K562 (cell line): Measurements from ENCODE around the gene GLT8D2. TPM values are rescaled to one million over a fixed set of nuclear protein-coding genes. Genes with fewer than 3 reads are reported as not detected.

ENCODE experiments used
- CHD7 ChIP-seq: fragments of 200-600 bp; sonication (generic); IDR thresholded peaks from one replicate; pipeline ENCODE4 v1.6.1; 2012; ENCODE audit warnings: mild to moderate bottlenecking, low read depth, low read length, inconsistent platforms
- POLR3A ChIP-seq: IDR thresholded peaks from 2 replicates; pipeline ENCODE4 v1.6.1; 2011; ENCODE audit warnings: borderline replicate concordance, mild to moderate bottlenecking, moderate library complexity; ENCODE audit not compliant: insufficient read length, insufficient read depth; ENCODE audit errors: extremely low read depth
- polyA plus RNA-seq, 8 experiments: library from polyadenylated mRNA; depleted of rRNA in 4 of 8; stranded (reverse) in 5 of 8; unstranded in 3 of 8; fragments of >200 nt; fragmentation: Nextera tagmentation in 2 of 8; fragmentation: Illumina TruSeq in 1 of 8; extraction: Ambion mirVana in 2 of 8; extraction: Trizol in 1 of 8; gene quantifications; 2 replicates each; pipeline versions ENCODE4 v1.2.1 to v1.2.3, GENCODE V29; 2011 to 2014; ENCODE audit warnings: inconsistent platforms in 1 of 8, missing spikeins in 1 of 8
- total RNA-seq, 7 experiments: library from RNA; depleted of rRNA in 6 of 7; stranded (reverse); fragments of >200 nt in 6 of 7; fragmentation: Illumina TruSeq in 2 of 7; extraction: Trizol in 2 of 7; gene quantifications; 2 replicates each; pipeline versions ENCODE4 v1.2.1 to v1.2.3, GENCODE V29; 2011 to 2021; ENCODE audit warnings: low replicate concordance in 1 of 7

GLT8D2 gene
- total and polyA plus RNA-seq, 9 of the 15 experiments (the other 6 are each of a cell fraction or from before 2014, with no cell fraction given) = 0.18 to 0.27 (median 0.18) TPM; not detected in 6

- TF ChIP-seq CHD7 = no peak
- no peak for TF ChIP-seq POLR3A
Measured at GRCh38 chr12:104022786-104023185, 27.2 kb downstream of the GLT8D2 start (continued).
